HCT116 (cell line): ENCODE data around the gene PANK4. TPM values are rescaled to one million over a fixed set of nuclear protein-coding genes. Genes with fewer than 3 reads are reported as not detected.

Experiments
- ATAC-seq: fragments of 200-7000 bp; cut with Tn5 transposase; 2 replicates; pipeline ENCODE4 v1.9.1; 2020; ENCODE audit warnings: mild to moderate bottlenecking, moderate library complexity
- BruUV-seq: library from RNA; stranded (reverse); fragments of 400-500 nt; replicated peaks from 2 replicates; lab custom pipeline; 2021; lab: Mats Ljungman, UMichigan
- CTCF ChIA-PET: fragments of 300-600 bp; sonication (Branson Sonifier 250); formaldehyde crosslinking; loops from one replicate; lab custom pipeline; 2021; ENCODE audit warnings: antibody characterized with exemption; lab: Charles Lee
- POLR2A ChIA-PET: fragments of 300-600, 350-600 bp; sonication (Branson Sonifier 250); formaldehyde crosslinking; loops from one replicate; lab custom pipeline; 2021; ENCODE audit warnings: antibody characterized with exemption; lab: Charles Lee
- RAD21 ChIA-PET, 2 experiments: fragments of 300-600 bp; sonication (Branson Sonifier 250); formaldehyde crosslinking; loops; one replicate each; lab custom pipeline; 2023; ENCODE audit warnings: low total read pairs in 2 of 2; ENCODE audit not compliant: uncharacterized antibody in 2 of 2, unreplicated experiment in 2 of 2, low non-redundant PET in 1 of 2; lab: Charles Lee
- DNase-seq: peaks from one replicate; pipeline ENCODE4 v3.0.0-alpha.2; 2010; ENCODE audit warnings: low read depth, low spot score
- H2AFZ ChIP-seq: fragments of 200-600 bp; shearing (Covaris generic), sonication (generic); 2 replicates; pipeline ENCODE4 v1.6.1; 2017; ENCODE audit warnings: low read depth, mixed run types, mixed read lengths, antibody characterized with exemption, low read length; ENCODE audit not compliant: poor library complexity, severe bottlenecking
- H3K27ac ChIP-seq: 2 replicates; pipeline ENCODE4 v1.5.1; 2012; ENCODE audit warnings: low read depth, low read length
- H3K27me3 ChIP-seq: fragments of 200-600 bp; sonication (generic); 2 replicates; pipeline ENCODE4 v1.6.1; 2016; ENCODE audit warnings: mixed run types, low read length, mixed read lengths; ENCODE audit not compliant: insufficient read depth
- H3K36me3 ChIP-seq, 2 experiments: fragments of 200-500 bp in 1 of 2; fragments of 200-600 bp in 1 of 2; sonication (Bioruptor generic) in 1 of 2; sonication (generic) in 1 of 2; 2 replicates each; pipeline versions ENCODE4 v1.5.1 to v1.6.1; 2014 to 2016; ENCODE audit warnings: low read length in 2 of 2, inconsistent platforms in 1 of 2, mixed read lengths in 1 of 2, mixed run types in 1 of 2; ENCODE audit not compliant: insufficient read depth in 2 of 2, control insufficient read depth in 1 of 2
- H3K4me1 ChIP-seq, 2 experiments: fragments of 200-600 bp in 1 of 2; sonication (generic) in 1 of 2; 2 replicates each; pipeline versions ENCODE4 v1.5.1 to v1.6.1; 2012 to 2017; ENCODE audit warnings: low read length in 2 of 2, inconsistent platforms in 1 of 2, mild to moderate bottlenecking in 1 of 2, mixed read lengths in 1 of 2, mixed run types in 1 of 2, moderate library complexity in 1 of 2; ENCODE audit not compliant: insufficient read depth in 2 of 2, control insufficient read depth in 1 of 2
- H3K4me2 ChIP-seq: fragments of 200-600 bp; sonication (generic); 2 replicates; pipeline ENCODE4 v1.6.1; 2017; ENCODE audit warnings: mixed run types, low read length, mixed read lengths
- H3K4me3 ChIP-seq, 2 experiments: fragments of 200-600 bp in 1 of 2; sonication (generic) in 1 of 2; replicated peaks in 1 of 2; 2 replicates each; pipeline ENCODE4 v1.5.1; 2011 to 2016; ENCODE audit warnings: low read length in 2 of 2, control low read depth in 1 of 2, low read depth in 1 of 2, mild to moderate bottlenecking in 1 of 2, mixed read lengths in 1 of 2, mixed run types in 1 of 2
- H3K79me2 ChIP-seq: fragments of 200-600 bp; sonication (generic); 2 replicates; pipeline ENCODE4 v1.6.1; 2017; ENCODE audit warnings: mild to moderate bottlenecking, mixed run types, low read length, moderate library complexity, mixed read lengths; ENCODE audit not compliant: insufficient read depth
- H3K9ac ChIP-seq: fragments of 200-600 bp; sonication (generic); 2 replicates; pipeline ENCODE4 v1.6.1; 2016; ENCODE audit warnings: low read length, mixed read lengths
- H3K9me2 ChIP-seq: fragments of 200-600 bp; sonication (generic), shearing (Covaris generic); 2 replicates; pipeline ENCODE4 v1.6.1; 2017; ENCODE audit warnings: mixed run types, mild to moderate bottlenecking, moderate library complexity; ENCODE audit not compliant: insufficient read depth
- H3K9me3 ChIP-seq, 2 experiments: fragments of 200-500 bp in 1 of 2; fragments of 200-600 bp in 1 of 2; sonication (Bioruptor generic) in 1 of 2; sonication (generic) in 1 of 2; 2 replicates each; pipeline ENCODE4 v1.6.1; 2014 to 2017; ENCODE audit warnings: low read length in 2 of 2, mixed read lengths in 2 of 2, inconsistent platforms in 1 of 2, low read depth in 1 of 2, mild to moderate bottlenecking in 1 of 2, mixed run types in 1 of 2, moderate library complexity in 1 of 2; ENCODE audit not compliant: control insufficient read depth in 1 of 2, insufficient read depth in 1 of 2
- H4K20me1 ChIP-seq: fragments of 200-600 bp; sonication (generic), shearing (Covaris generic); 2 replicates; pipeline ENCODE4 v1.6.1; 2017; ENCODE audit warnings: mixed run types, mild to moderate bottlenecking, moderate library complexity; ENCODE audit not compliant: insufficient read depth
- ATF3 ChIP-seq: IDR thresholded peaks from 2 replicates; pipeline ENCODE4 v1.6.1; 2012
- CBX3 ChIP-seq: IDR thresholded peaks from 2 replicates; pipeline ENCODE4 v1.6.1; 2012; ENCODE audit warnings: low read depth
- EZH2 ChIP-seq: fragments of 200-600 bp; sonication (generic); IDR thresholded peaks from 2 replicates; pipeline ENCODE4 v1.6.1; 2017; ENCODE audit warnings: antibody characterized with exemption, mixed run types
- JUND ChIP-seq: IDR thresholded peaks from 2 replicates; pipeline ENCODE4 v1.6.1; 2012
- MAX ChIP-seq: IDR thresholded peaks from 2 replicates; pipeline ENCODE4 v1.6.1; 2012
- POLR2AphosphoS5 ChIP-seq: IDR thresholded peaks from 2 replicates; pipeline ENCODE4 v1.6.1; 2011; ENCODE audit warnings: mild to moderate bottlenecking, low read depth, low read length, moderate library complexity
- RAD21 ChIP-seq: IDR thresholded peaks from 2 replicates; pipeline ENCODE4 v1.6.1; 2012; ENCODE audit warnings: low read depth, mild to moderate bottlenecking
- REST ChIP-seq: IDR thresholded peaks from 2 replicates; pipeline ENCODE4 v1.6.1; 2012; ENCODE audit warnings: low read depth
- SIN3A ChIP-seq: IDR thresholded peaks from 2 replicates; pipeline ENCODE4 v1.6.1; 2012; ENCODE audit warnings: low read depth
- ZBTB33 ChIP-seq: IDR thresholded peaks from 2 replicates; pipeline ENCODE4 v1.6.1; 2011; ENCODE audit warnings: mild to moderate bottlenecking, low read length, moderate library complexity; ENCODE audit not compliant: insufficient replicate concordance; ENCODE audit errors: extremely low read depth
- ZFX ChIP-seq: fragments of 450-650 bp; IDR thresholded peaks from 2 replicates; pipeline ENCODE4 v1.6.1; 2017
- intact Hi-C: fragments of 100-400 bp; cut with micrococcal nuclease; formaldehyde crosslinking; loops from 2 replicates; pipeline ENCODE4 v1.10.0; 2022
- total RNA-seq: library from RNA; stranded (reverse); gene quantifications from one replicate; pipeline ENCODE4 v1.2.1, GENCODE V29; 2021; ENCODE audit not compliant: unreplicated experiment

The PANK4 gene
- total RNA-seq, 1 experiment from 2014 or later, result 38.5 TPM

GRCh38 chr1:2483970-2484369 lies 42.4 kb downstream of the PANK4 start:
- no peak overlapping the region for H3K9ac ChIP-seq
- H3K9me3 ChIP-seq, result peaks cover 4 to 7% of the 10 kb centered on the region in 2 experiments; a peak in 2 of 4 replicates
- no peak for DNase-seq
- no peak for TF ChIP-seq JUND
- TF ChIP-seq MAX, result no peak
- TF ChIP-seq ZFX, result no peak
- TF ChIP-seq SIN3A, result no peak
- no peak for TF ChIP-seq CBX3
- TF ChIP-seq ZBTB33, result no peak
- TF ChIP-seq POLR2AphosphoS5, result no peak
- no peak for TF ChIP-seq EZH2
- TF ChIP-seq RAD21, result no peak
- TF ChIP-seq ATF3, result no peak
- no peak for TF ChIP-seq REST
- no peak overlapping the region for H3K27ac ChIP-seq
- H3K36me3 ChIP-seq, result no peaks in the 10 kb centered on the region
- no peak overlapping the region for H3K4me3 ChIP-seq
- no peaks in the 10 kb centered on the region for H3K4me1 ChIP-seq
- H2AFZ ChIP-seq, result no peak overlapping the region
- intact Hi-C loops, result no loop called here
- RAD21 ChIA-PET, result no interaction called here
- no peaks in the 10 kb centered on the region for H3K27me3 ChIP-seq
- CTCF ChIA-PET, result no interaction called here
- no peaks in the 10 kb centered on the region for H3K9me2 ChIP-seq
- H3K4me2 ChIP-seq, result no peak overlapping the region
- H3K79me2 ChIP-seq, result no peaks in the 10 kb centered on the region
- ATAC-seq, result no peak
- no TSS peak for BruUV-seq
- H4K20me1 ChIP-seq, result no peaks in the 10 kb centered on the region
- POLR2A ChIA-PET, result no interaction called here
